IMR-90 (cell line): ENCODE data around the gene TNRC6B. TPM values are rescaled to one million over a fixed set of nuclear protein-coding genes. Genes with fewer than 3 reads are reported as not detected.

ENCODE experiments used
- ATAC-seq: fragments of 200-7000 bp; cut with Tn5 transposase; 2 replicates; pipeline ENCODE4 v1.9.1; 2020; ENCODE audit warnings: low read depth, mild to moderate bottlenecking, moderate library complexity
- BruUV-seq: library from RNA; stranded (reverse); fragments of 400-500 nt; replicated peaks from 2 replicates; lab custom pipeline; 2021; lab: Mats Ljungman, UMichigan
- CTCF ChIA-PET: fragments of 300-600 bp; formaldehyde crosslinking; extraction: SDS; loops from one replicate; lab custom pipeline; 2021; ENCODE audit warnings: antibody characterized with exemption; lab: Yijun Ruan, JAX
- POLR2A ChIA-PET: fragments of 300-600 bp; sonication (Branson Sonifier 250); formaldehyde crosslinking; loops from one replicate; lab custom pipeline; 2022; ENCODE audit warnings: antibody characterized with exemption; ENCODE audit not compliant: unreplicated experiment; lab: Charles Lee
- DNase-seq: peaks from one replicate; pipeline ENCODE4 v3.0.0; 2013
- H2AFZ ChIP-seq: replicated peaks from 2 replicates; pipeline ENCODE3; 2013; ENCODE audit warnings: low read length, mild to moderate bottlenecking; ENCODE audit not compliant: poor library complexity
- H2AK5ac ChIP-seq: 2 replicates; pipeline ENCODE4 v1.6.1; 2013; ENCODE audit warnings: low read depth, low read length, inconsistent platforms
- H2AK9ac ChIP-seq: replicated peaks from 2 replicates; pipeline ENCODE3; 2013; ENCODE audit warnings: mild to moderate bottlenecking, low read depth, low read length, moderate library complexity; ENCODE audit not compliant: poor library complexity
- H2BK120ac ChIP-seq: 2 replicates; pipeline ENCODE4 v1.6.1; 2013; ENCODE audit warnings: low read depth, low read length, inconsistent platforms
- H2BK15ac ChIP-seq: 3 replicates; pipeline ENCODE4 v1.6.1; 2013; ENCODE audit warnings: low read depth, low read length, inconsistent platforms
- H2BK20ac ChIP-seq: 2 replicates; pipeline ENCODE4 v1.6.1; 2013; ENCODE audit warnings: low read depth, mild to moderate bottlenecking, inconsistent platforms, low read length, moderate library complexity
- H2BK5ac ChIP-seq: 2 replicates; pipeline ENCODE4 v1.6.1; 2013; ENCODE audit warnings: mild to moderate bottlenecking, low read depth, low read length, inconsistent platforms; ENCODE audit not compliant: poor library complexity, severe bottlenecking
- H3K14ac ChIP-seq: replicated peaks from 2 replicates; pipeline ENCODE4 v1.6.1; 2013; ENCODE audit warnings: low read depth, low read length, inconsistent platforms
- H3K18ac ChIP-seq: 2 replicates; pipeline ENCODE4 v1.6.1; 2013; ENCODE audit warnings: low read depth, low read length, control low read depth
- H3K23ac ChIP-seq: 2 replicates; pipeline ENCODE4 v1.6.1; 2013; ENCODE audit warnings: low read depth, low read length, inconsistent platforms
- H3K27ac ChIP-seq: 2 replicates; pipeline ENCODE4 v1.5.1; 2013; ENCODE audit warnings: mild to moderate bottlenecking, control low read depth, low read length; ENCODE audit not compliant: insufficient read depth
- H3K27me3 ChIP-seq: 2 replicates; pipeline ENCODE4 v1.6.1; 2013; ENCODE audit warnings: low read length; ENCODE audit not compliant: control insufficient read depth, insufficient read depth
- H3K36me3 ChIP-seq: 2 replicates; pipeline ENCODE4 v1.6.1; 2013; ENCODE audit warnings: low read length, mixed read lengths; ENCODE audit not compliant: control insufficient read depth, insufficient read depth
- H3K4ac ChIP-seq: 2 replicates; pipeline ENCODE4 v1.6.1; 2013; ENCODE audit warnings: low read depth, low read length, inconsistent platforms
- H3K4me1 ChIP-seq: 2 replicates; pipeline ENCODE4 v1.6.1; 2013; ENCODE audit warnings: low read length, mixed read lengths; ENCODE audit not compliant: control insufficient read depth, insufficient read depth
- H3K4me2 ChIP-seq: 2 replicates; pipeline ENCODE4 v1.6.1; 2013; ENCODE audit warnings: low read depth, mild to moderate bottlenecking, control low read depth, low read length, moderate library complexity
- H3K4me3 ChIP-seq: 2 replicates; pipeline ENCODE4 v1.5.1; 2013; ENCODE audit warnings: low read depth, mild to moderate bottlenecking, control low read depth, low read length, moderate library complexity; ENCODE audit not compliant: insufficient read depth
- H3K56ac ChIP-seq: 2 replicates; pipeline ENCODE4 v1.6.1; 2013; ENCODE audit warnings: low read length, inconsistent platforms; ENCODE audit not compliant: insufficient read depth; ENCODE audit errors: extremely low read depth
- H3K79me1 ChIP-seq, 2 experiments: 2 replicates each; pipeline ENCODE4 v1.6.1; 2013; ENCODE audit warnings: low read length in 2 of 2, inconsistent platforms in 1 of 2, low read depth in 1 of 2
- H3K9ac ChIP-seq: 2 replicates; pipeline ENCODE4 v1.6.1; 2013; ENCODE audit warnings: low read depth, low read length, control low read depth
- H3K9me1 ChIP-seq: 2 replicates; pipeline ENCODE4 v1.6.1; 2013; ENCODE audit warnings: low read length, inconsistent platforms; ENCODE audit not compliant: insufficient read depth
- H3K9me3 ChIP-seq: 2 replicates; pipeline ENCODE4 v1.6.1; 2013; ENCODE audit warnings: low read length; ENCODE audit not compliant: control insufficient read depth, insufficient read depth
- H4K20me1 ChIP-seq: 2 replicates; pipeline ENCODE4 v1.6.1; 2013; ENCODE audit warnings: low read length, inconsistent platforms; ENCODE audit not compliant: insufficient read depth
- H4K5ac ChIP-seq: 2 replicates; pipeline ENCODE4 v1.6.1; 2013; ENCODE audit warnings: mild to moderate bottlenecking, low read depth, low read length, control low read depth
- H4K8ac ChIP-seq, 2 experiments: 2 replicates each; pipeline ENCODE4 v1.6.1; 2013; ENCODE audit warnings: low read depth in 2 of 2, low read length in 2 of 2, control low read depth in 1 of 2, inconsistent platforms in 1 of 2
- H4K91ac ChIP-seq: 2 replicates; pipeline ENCODE4 v1.6.1; 2013; ENCODE audit warnings: low read depth, low read length, inconsistent platforms; ENCODE audit not compliant: insufficient read depth
- BHLHE40 ChIP-seq: fragments of 150-350 bp; IDR thresholded peaks from 2 replicates; pipeline ENCODE4 v1.6.1; 2016; ENCODE audit warnings: mild to moderate bottlenecking, low read depth, low read length
- NFE2L2 ChIP-seq: fragments of 150-350 bp; IDR thresholded peaks from 2 replicates; pipeline ENCODE4 v1.6.1; 2016; ENCODE audit warnings: low read depth, mild to moderate bottlenecking, low read length
- POLR2A ChIP-seq: IDR thresholded peaks from 2 replicates; pipeline ENCODE4 v1.6.1; 2012; ENCODE audit warnings: mild to moderate bottlenecking, low read depth, low read length
- RAD21 ChIP-seq: IDR thresholded peaks from 2 replicates; pipeline ENCODE4 v1.6.1; 2012; ENCODE audit warnings: low read length, improper control_type of control experiment
- RCOR1 ChIP-seq: IDR thresholded peaks from 2 replicates; pipeline ENCODE4 v1.6.1; 2012; ENCODE audit warnings: mild to moderate bottlenecking, low read length, improper control_type of control experiment; ENCODE audit not compliant: insufficient replicate concordance
- SMC3 ChIP-seq: fragments of 150-350 bp; IDR thresholded peaks from 2 replicates; pipeline ENCODE4 v1.6.1; 2016; ENCODE audit warnings: low read depth, mild to moderate bottlenecking, antibody characterized with exemption, low read length, moderate library complexity
- WGBS, 2 experiments: methylation state at CpG; one replicate each; pipeline versions ENCODE4 v1.1.5 to v1.1.7; 2013; ENCODE audit warnings: missing lambda C conversion rate in 2 of 2; ENCODE audit not compliant: insufficient read length in 1 of 2; ENCODE audit errors: extremely low coverage in 2 of 2; 5-methylcytosine and 5-hydroxymethylcytosine counted together
- dilution Hi-C: fragments of 300-500 bp; cut with HindIII; formaldehyde crosslinking; loops from one replicate; pipeline ENCODE4 v1.14.3; 2018; ENCODE audit warnings: low sequenced_read_pairs; ENCODE audit not compliant: unreplicated experiment
- in situ Hi-C: fragments of 300-500 bp; cut with MboI; formaldehyde crosslinking; loops from 3 replicates; pipeline ENCODE4 v1.14.3; 2019; ENCODE audit warnings: low sequenced_read_pairs, inconsistent platforms, mixed read lengths
- intact Hi-C: fragments of 100-400 bp; cut with micrococcal nuclease; formaldehyde crosslinking; loops from 2 replicates; pipeline ENCODE4 v1.10.0; 2022
- polyA plus RNA-seq, 3 experiments: library from polyadenylated mRNA; depleted of rRNA; stranded (reverse); fragments of >200 nt; gene quantifications; 2 replicates each; pipeline ENCODE4 v1.2.3, GENCODE V29; 2012; ENCODE audit warnings: low replicate concordance in 1 of 3
- total RNA-seq: library from RNA; depleted of rRNA; stranded (reverse); fragments of >200 nt; gene quantifications from 2 replicates; pipeline ENCODE4 v1.2.3, GENCODE V29; 2012
- TF ChIP-seq, protein P1 (sequence below): conservative IDR thresholded peaks from 2 replicates; pipeline ENCODE4 v1.5.1; 2012; ENCODE audit warnings: mild to moderate bottlenecking, low read depth, low read length, improper control_type of control experiment
- TF ChIP-seq, protein P2 (sequence below): fragments of 150-350 bp; IDR thresholded peaks from 2 replicates; pipeline ENCODE4 v1.6.1; 2016; ENCODE audit warnings: low read depth, mild to moderate bottlenecking, low read length, moderate library complexity, borderline replicate concordance

Gene TNRC6B
- total and polyA plus RNA-seq, 2 of the 4 experiments (the other 2 are of a cell fraction), result 3.9 to 17.0 TPM

DNA sequence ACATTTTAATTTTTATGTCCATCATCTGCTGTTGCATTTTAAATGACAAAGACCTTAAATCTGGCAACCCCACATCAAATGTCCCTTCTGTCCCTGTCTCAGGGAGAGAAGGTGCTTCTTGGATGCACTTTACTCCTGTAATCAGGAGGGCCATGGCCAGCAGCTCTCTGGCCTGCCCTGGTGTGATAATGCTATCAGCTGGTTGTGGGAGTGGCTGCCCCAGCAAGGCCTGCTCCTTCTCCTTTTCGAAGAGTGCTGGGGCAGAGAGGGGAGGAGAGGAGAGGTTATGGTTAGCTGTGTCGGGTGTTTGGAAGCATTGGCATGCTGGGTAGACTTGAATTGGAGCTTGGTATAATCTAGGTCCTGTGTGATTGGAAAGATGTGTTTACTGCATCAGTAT is 12.8 kb downstream of the TNRC6B start:
- H3K27me3 ChIP-seq, result no peaks in the 10 kb centered on the region
- DNase-seq (no peak), ATAC-seq (no peak)
- H3K18ac ChIP-seq, result no peak overlapping the region
- H3K27ac ChIP-seq, result no peak overlapping the region
- no peak overlapping the region for H3K4ac ChIP-seq
- in situ Hi-C loops (no loop called here), intact Hi-C loops (no loop called here), dilution Hi-C loops (no loop called here)
- CTCF ChIA-PET, result no interaction called here
- peaks cover 45 to 78% of the 10 kb centered on the region in 2 experiments for H3K79me1 ChIP-seq
- no peak overlapping the region for H2AFZ ChIP-seq
- H3K4me1 ChIP-seq, result peaks cover 6% of the 10 kb centered on the region
- no peak overlapping the region for H4K5ac ChIP-seq
- peaks cover 84% of the 10 kb centered on the region for H4K20me1 ChIP-seq
- no peak overlapping the region for H2AK9ac ChIP-seq
- no peak overlapping the region for H3K23ac ChIP-seq
- H2BK120ac ChIP-seq, result no peak overlapping the region
- no CpG with 5 or more reads among the region's 2 CpGs for WGBS, 2 experiments
- no peak overlapping the region for H2BK15ac ChIP-seq
- no peak overlapping the region for H3K9ac ChIP-seq
- H2BK5ac ChIP-seq, result no peak overlapping the region
- H2BK20ac ChIP-seq, result no peak overlapping the region
- no peaks in the 10 kb centered on the region for H3K9me3 ChIP-seq
- no peak overlapping the region for H3K4me3 ChIP-seq
- no peak overlapping the region for H4K91ac ChIP-seq
- peaks cover 12% of the 10 kb centered on the region; the same call in 1 of the 2 replicates for H3K9me1 ChIP-seq
- POLR2A ChIA-PET, result no interaction called here
- no peak overlapping the region for H4K8ac ChIP-seq
- no peak overlapping the region for H3K56ac ChIP-seq
- TF ChIP-seq RCOR1 (no peak), SMC3 (no peak), NFE2L2 (no peak), RAD21 (no peak), BHLHE40 (no peak), POLR2A (no peak)
- TF ChIP-seq, protein P1, sequence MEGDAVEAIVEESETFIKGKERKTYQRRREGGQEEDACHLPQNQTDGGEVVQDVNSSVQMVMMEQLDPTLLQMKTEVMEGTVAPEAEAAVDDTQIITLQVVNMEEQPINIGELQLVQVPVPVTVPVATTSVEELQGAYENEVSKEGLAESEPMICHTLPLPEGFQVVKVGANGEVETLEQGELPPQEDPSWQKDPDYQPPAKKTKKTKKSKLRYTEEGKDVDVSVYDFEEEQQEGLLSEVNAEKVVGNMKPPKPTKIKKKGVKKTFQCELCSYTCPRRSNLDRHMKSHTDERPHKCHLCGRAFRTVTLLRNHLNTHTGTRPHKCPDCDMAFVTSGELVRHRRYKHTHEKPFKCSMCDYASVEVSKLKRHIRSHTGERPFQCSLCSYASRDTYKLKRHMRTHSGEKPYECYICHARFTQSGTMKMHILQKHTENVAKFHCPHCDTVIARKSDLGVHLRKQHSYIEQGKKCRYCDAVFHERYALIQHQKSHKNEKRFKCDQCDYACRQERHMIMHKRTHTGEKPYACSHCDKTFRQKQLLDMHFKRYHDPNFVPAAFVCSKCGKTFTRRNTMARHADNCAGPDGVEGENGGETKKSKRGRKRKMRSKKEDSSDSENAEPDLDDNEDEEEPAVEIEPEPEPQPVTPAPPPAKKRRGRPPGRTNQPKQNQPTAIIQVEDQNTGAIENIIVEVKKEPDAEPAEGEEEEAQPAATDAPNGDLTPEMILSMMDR, result no peak
- TF ChIP-seq, protein P2, sequence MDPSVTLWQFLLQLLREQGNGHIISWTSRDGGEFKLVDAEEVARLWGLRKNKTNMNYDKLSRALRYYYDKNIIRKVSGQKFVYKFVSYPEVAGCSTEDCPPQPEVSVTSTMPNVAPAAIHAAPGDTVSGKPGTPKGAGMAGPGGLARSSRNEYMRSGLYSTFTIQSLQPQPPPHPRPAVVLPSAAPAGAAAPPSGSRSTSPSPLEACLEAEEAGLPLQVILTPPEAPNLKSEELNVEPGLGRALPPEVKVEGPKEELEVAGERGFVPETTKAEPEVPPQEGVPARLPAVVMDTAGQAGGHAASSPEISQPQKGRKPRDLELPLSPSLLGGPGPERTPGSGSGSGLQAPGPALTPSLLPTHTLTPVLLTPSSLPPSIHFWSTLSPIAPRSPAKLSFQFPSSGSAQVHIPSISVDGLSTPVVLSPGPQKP, result no peak
- H2AK5ac ChIP-seq, result no peak overlapping the region
- H3K4me2 ChIP-seq, result no peak overlapping the region
- no peak overlapping the region for H3K14ac ChIP-seq
- no peaks in the 10 kb centered on the region for H3K36me3 ChIP-seq
- no TSS peak for BruUV-seq
